Measurements from ENCODE around the gene HOXC9.

Gene HOXC9

DNA sequence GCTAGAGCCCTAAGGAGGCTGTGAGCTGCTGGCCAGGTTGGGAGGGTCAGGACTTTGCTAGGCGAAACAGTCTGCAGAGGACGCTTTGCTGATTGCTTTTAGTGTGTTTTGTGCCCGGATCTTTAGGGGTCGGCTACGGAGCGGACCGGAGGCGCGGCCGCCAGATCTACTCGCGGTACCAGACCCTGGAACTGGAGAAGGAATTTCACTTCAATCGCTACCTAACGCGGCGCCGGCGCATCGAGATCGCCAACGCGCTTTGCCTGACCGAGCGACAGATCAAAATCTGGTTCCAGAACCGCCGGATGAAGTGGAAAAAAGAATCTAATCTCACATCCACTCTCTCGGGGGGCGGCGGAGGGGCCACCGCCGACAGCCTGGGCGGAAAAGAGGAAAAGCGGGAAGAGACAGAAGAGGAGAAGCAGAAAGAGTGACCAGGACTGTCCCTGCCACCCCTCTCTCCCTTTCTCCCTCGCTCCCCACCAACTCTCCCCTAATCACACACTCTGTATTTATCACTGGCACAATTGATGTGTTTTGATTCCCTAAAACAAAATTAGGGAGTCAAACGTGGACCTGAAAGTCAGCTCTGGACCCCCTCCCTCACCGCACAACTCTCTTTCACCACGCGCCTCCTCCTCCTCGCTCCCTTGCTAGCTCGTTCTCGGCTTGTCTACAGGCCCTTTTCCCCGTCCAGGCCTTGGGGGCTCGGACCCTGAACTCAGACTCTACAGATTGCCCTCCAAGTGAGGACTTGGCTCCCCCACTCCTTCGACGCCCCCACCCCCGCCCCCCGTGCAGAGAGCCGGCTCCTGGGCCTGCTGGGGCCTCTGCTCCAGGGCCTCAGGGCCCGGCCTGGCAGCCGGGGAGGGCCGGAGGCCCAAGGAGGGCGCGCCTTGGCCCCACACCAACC, 29.8 kb downstream of the HOXC9 start:
- DNase-seq: no peak

DNA sequence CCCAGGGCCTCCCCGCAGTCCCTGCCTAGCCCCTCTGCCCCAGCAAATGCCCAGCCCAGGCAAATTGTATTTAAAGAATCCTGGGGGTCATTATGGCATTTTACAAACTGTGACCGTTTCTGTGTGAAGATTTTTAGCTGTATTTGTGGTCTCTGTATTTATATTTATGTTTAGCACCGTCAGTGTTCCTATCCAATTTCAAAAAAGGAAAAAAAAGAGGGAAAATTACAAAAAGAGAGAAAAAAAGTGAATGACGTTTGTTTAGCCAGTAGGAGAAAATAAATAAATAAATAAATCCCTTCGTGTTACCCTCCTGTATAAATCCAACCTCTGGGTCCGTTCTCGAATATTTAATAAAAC, 30.5 kb downstream of the HOXC9 start:
- DNase-seq: no peak

DNA sequence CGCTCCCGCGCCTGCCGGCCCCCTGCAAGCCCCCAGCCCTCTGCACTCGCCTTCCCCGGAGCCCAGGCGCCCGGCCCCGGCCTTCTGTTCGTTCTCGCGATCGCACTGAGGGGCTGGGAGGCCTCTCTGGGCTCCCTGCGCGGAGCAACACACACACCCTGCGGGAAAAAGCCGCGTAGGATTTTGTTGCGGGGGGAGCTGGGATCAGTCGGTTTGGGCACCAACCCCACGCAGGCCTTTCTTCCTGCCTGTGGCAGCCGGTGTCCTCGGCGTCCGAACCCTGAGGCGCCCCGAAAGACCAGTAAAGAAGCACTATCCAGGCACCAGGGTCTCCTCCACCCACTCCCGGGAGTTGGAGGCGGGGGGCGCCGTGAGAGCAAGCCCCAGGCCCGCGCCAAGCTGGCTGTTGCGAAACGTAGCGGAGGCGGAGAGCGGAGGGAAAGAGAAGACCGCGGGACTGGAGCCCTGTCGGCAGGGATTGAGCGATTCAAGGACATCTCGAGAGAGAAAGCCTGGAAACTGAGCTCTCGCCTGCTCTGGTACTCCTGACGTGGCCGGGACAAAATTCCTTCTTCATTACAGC, 31.0 kb downstream of the HOXC9 start:
- DNase-seq: no peak

DNA sequence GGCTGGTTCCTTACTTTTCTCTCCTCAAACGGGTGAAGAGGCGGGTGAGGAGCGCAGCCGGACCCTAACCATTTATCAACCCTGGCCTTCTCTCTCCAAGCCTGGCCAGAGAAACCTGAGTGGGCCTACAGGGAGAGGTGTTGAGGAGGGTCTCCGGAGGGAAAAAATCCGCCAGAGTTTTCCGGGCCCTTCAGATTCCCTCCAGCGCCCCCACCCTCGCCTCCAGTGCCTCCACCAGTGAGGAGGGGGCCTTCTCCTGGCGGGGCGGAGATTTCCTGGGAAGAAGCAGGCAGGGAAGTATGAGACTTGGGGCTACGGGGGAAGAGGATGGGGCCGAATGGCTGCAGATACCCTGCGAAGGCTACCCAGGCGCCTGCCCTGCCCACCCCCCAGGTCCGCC, 31.5 kb downstream of the HOXC9 start:
- DNase-seq: no peak

DNA sequence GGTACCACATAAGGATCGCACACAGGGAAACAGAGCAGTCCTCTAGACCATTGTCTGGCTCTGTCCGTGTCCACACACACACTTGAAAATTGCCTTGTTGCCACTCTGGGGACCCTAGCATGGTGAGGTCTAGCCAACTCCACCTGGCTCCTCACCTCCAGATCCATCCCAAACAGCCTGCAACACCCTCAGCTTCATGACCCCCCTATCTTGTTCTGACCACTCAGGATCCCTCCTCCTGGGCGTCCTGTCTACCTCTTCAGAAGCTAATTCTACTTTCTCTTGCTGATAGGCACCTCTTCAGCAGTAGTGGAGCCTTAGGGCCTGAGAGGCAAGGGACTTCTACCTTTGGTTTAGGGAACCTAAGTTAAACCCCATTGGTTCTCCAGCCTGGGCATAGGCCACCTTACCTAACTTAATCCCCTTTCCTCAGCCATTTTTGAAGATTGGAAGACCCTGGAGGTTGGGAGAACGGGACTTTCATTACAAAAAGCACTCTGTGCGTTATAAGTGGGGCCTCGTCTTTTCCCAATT, 32.2 kb downstream of the HOXC9 start:
- DNase-seq: no peak

DNA sequence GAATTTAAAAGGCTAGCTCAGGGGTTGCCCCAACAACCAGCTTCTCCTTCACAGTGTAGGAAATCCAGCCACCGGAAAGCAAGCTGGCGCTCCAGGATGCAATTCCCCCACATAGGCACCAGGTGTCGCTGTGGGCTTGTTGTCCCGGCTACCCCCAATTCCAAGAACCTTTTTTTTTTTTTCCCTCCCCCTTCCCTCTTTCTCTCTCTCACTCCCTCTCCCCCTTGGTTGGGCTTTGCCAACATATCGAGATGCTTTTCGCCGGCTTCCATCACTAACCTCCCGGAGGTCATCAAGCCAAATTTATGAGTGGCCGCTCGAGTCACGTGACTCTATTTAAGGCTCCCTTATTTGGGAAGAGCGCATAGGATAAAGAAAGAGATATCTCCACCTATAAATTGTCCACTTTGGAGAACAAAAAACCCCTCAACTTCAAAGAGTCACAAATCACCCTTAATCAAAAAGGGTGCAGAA, 32.7 kb downstream of the HOXC9 start, which contains the start of gene HOXC5:
TSS of gene HOXC5 (plus strand) at position 424 of the 474 bp plus-strand sequence. CDS start 73 bp downstream, outside the sequence.
- peak; percentile 90 to 94 for DNase-seq

DNA sequence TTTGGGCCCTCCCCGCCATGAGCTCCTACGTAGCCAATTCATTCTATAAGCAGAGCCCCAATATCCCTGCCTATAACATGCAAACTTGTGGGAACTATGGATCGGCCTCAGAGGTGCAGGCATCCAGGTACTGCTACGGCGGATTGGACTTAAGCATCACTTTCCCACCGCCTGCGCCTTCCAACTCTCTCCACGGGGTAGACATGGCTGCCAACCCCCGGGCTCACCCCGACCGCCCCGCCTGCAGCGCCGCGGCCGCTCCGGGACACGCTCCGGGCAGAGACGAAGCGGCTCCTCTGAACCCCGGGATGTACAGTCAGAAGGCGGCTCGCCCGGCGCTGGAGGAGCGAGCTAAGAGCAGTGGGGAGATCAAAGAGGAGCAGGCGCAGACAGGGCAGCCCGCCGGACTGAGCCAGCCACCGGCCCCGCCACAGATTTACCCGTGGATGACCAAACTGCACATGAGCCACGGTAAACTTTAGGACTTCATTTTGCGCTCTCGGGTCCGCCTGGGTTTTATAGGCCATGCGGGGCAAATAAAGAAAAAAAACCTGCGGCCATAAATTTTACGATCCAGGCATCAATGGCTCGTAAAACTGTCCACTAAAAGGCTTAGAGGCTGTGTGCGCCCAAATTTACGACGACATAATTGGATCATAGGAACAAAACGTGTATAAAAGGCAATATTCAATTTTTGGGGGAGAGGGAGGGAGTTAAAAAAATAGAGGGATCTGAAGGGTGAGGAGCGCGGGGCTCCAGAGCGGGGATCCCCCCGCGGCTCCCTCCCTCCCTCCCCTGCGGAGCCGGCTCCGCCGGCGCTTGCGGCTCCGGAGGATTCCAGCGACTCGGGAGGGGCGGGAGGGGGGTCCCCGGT, 33.4 kb downstream of the HOXC9 start:
- DNase-seq: peak in 1 of 2 experiments; percentile 79

DNA sequence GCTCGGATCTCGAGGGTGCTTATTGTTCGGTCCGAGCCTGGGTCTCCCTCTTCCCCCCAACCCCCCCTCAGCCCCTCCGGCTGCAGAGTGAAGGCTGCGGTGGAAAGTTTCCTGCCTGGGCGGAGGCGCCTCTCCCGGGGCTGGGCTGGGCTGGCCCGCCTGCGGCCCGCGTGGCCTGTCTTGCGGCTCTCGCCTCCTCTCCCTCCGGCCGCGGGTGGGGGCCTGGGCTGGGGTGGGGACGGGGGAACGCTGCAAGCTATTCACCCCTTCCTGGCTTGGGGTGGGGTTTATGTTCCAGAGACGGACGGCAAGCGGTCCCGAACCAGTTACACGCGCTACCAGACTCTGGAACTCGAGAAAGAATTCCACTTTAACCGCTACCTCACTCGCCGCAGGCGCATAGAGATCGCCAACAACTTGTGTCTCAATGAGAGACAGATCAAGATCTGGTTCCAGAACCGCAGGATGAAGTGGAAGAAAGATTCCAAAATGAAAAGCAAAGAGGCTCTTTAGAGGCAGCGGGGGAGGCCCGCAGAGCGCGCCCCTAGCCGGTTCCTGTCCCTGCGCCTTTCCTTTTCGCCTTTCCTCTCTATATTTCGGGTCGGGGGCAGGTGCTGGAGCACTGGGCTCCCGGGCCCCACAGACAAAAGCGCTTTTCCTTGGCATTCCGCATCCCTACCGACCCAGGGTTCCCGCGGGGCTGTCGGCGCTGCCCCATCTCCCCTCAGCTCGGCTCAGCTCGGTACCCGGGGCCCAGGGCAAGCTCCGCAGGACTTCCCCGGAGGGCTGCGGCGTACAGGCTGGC, 34.2 kb downstream of the HOXC9 start:
- DNase-seq: no peak

DNA sequence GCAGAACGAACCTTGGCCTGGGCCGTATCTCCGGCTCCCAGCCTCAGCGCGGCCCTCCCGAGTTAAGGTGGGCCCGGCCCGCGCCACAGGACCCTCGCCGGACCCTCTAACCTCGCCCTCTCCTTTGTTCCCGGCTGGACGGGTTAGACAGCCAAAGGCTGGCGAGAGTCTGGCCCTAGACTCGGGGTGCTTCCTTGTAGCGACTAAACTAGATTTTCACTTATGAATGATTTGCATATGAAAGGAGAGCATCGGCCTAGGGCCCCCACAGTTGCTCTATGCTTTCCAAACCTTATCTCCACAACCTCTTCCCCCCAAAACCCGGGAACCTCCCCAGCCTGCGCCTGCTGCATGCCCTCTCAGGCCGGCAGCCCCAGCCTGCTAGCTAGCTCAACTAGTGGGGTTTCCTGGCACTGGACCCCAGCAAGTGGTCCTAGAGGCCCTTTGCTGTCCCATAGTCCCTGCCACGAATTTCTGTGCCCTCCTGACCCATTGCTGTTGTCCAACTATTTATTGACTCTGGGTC, 34.9 kb downstream of the HOXC9 start:
- DNase-seq: no peak

DNA sequence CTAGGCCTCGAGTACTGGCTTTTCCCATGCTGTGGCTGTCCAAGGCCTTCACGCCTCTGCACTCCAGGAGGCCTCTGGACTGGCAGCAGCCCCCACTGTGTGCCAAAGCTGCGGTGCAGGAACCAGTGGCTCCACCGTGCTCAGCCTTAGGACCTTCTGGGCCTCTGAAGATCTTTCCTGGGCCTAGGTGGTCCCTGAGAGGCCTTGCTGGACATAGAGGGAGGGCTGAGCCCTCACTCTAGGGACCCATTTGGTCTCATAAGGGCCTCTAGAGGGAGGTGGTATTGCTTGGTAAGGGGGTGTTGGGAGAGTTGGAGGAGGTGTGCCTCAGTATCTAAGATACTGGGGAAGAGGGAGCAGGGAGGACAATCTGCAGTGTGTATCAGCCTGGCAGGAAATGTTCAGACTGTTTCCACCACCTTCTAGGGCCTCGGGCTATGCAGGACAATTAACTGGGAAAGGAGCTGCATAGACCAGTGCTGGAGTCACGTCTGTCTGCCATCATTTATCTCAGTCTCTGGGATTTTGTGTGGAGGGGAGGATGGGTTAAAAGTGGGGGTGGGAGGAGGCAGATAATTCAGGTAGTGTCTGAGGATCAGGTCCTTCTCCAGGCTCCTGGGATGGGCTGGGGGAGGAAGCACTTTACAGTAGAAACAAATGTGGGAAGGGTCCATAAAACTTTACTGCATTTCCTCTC, 35.8 kb downstream of the HOXC9 start:
- DNase-seq: no peak

DNA sequence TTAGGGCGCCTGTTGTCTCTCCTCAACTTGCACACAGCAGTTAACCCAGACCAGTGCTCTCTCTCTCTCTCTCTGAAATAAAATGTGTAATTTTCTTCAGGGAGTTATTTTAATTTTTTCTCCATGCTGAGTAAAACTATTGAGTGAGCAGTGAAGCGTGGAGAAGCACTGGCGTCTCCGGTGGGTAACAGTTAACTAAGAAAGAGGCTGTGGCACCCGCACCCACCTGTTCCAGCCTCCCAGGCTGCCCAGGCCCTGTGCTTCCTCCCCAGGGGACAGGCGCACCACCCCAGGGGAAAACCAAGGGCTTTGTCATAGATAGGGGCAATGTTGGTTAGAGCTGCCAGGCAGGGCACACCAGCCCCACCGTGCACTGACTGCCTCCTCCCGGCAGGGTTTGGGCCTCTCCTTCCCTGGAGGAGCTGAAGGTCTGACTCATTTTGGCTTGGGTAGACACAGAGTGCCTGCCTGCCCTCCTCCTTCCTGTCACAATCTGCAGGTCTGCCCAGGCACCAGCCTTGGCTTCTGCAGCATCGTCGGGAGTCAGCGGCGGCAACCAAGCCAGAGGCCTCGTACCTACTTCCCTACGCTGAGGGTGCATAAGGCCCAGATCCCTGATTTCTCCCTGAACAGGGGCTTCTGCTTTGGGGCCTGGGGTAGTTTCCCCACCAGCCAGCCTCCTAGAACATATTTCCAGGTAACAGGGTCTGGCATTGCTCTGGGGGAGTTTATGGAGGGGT, 36.8 kb downstream of the HOXC9 start:
- peak in 1 of 2 experiments; percentile 71 for DNase-seq

DNA sequence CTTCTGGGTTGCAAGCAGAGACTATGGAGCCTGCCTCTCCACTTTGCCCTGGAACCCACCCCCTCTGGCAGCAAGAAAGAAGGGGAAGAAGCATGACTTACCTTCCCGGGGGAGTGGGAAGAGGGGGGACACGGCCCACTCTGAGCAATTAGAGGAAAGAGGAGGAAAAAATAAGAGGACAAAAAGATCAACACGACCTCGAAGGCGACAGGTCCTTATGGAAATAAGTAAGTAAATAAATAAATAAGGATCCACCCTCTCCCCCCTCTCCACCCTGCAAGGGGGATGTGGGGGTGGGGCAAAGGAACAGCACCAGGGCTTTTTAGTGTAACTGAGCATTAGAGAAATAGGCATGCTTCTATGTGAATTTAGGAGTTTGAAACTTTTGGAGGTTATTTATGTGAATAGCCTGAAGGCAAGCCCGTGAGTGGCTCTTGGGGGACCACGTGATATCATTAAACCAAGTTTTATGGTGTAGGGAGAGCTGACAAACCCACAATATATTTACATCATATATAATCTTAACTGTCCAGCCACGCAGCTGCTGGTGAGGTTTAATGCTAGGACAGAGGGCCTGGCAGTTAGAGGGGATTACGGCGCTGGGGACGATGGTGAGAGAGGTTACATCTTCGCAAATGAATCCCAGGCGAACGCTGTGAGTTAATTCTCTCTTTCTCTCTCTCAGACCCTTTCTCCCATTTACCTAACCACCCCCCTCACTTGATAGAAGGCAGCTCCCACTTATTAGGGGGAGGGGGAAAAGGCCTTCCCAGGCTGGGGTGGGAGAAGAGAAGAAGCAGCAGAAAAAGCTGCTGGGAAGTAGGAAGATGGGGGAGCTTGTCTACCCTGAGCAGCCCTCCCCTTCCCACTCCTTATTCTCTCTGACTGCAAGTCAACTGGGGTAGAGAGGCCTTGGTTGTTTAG, 37.7 kb downstream of the HOXC9 start:
- DNase-seq: no peak

DNA sequence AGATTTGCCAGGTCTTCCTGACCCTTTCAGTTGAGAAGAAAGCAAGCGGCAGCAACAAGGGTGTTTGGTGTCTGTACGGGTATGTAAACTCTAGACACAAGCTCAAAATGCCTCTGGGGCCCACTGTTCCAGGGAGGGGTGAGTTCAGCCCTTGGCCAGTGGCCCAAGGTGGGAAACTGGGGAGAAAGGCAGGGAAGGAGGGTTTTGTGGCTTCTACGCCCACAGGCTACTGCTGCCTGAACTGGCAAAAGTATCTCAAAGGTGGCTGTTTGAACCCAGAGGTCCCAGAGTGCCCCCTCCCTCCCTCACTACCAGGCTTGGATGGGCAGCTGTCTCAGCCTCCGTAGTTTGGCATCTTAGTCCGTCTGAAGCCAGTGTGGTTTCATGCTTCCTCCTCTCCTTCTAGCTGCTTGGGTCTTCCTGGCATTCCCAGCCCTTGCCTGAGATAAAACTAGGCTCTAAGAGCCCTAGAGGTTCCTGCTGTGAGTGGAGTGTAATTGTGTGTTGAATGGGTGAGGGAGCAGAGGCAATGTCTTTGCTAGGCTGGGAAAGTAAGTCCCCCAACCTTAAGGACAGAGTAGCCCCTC, 38.4 kb downstream of the HOXC9 start:
- DNase-seq: no peak

DNA sequence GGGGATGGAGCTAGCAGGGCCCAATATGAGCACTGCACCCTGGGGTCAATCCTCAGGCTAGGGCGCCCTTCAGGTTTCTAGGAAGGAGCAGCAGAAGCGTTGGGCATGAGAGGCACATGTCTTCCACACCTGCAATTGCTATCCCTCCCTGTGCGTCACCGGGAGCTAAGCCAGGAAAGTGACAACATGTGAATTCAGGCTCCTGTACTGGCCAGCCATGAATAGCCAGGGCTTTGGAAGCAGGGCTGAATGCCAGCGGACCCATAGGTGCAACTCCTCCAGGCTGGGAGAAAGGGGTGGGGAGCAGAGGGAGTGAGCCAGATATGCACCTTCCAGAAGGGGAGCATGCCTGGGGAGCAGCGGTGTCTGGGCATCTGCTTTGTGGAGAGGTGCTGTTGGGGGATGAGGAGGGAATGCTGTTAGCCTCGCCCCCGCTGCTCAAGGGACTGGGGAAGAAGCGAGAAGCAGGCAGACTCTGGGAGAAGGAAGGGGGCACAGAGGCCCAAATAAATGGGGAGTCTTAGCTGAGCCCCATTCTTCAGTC, 39.0 kb downstream of the HOXC9 start:
- DNase-seq: no peak

DNA sequence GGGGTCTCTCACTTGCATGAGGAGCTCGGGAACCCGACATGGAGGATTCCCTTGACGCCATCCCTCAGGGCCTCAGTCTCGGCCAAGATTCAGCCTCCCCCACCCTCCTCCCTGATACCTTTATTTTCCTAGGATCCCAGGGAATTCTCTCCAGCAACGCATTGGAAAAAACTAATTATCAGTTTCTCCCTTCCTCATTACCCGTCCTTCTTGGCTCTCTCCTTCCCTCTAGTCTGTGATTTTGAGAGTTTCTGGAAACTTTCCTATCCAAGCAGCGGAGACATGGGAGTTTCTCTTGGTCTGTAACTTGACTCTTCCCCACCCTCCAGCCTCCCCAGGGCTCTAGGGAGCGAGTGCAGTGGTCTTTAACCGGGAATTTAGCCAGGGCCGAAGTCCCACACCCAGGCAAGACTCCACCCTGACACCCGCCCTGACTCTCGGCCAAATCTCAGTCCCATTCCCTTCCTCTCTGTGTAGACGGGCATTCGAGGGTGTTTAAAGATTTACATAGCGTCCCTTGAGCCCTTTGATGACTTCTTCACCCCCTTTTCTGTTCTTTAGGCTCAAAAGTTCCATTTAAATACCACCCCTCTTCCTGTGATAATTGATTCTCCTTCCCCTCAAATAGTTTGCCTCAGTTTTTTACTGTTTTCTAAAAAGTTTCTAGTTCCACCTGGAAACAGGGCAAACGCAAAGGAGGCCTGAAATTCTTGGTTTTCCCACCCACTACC, 39.6 kb downstream of the HOXC9 start:
- no peak for DNase-seq

DNA sequence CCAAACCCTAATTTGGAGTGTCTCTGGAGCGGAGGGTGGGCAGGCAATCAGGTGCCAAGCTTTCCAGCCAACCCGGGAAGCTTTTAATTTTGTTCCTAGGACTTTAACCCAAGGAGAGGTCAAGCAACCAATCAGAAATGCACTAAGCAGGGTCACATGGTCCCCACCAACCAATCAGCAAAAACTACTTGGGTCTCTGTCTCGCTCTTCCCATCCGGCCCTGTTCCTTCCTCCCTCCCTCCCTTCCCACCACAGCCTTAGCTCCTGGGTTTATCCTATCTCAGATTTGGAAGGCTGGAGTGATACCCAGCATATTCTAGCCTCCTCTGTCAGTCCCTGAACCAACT, 40.2 kb downstream of the HOXC9 start:
- DNase-seq: peak in 1 of 2 experiments; percentile 11

DNA sequence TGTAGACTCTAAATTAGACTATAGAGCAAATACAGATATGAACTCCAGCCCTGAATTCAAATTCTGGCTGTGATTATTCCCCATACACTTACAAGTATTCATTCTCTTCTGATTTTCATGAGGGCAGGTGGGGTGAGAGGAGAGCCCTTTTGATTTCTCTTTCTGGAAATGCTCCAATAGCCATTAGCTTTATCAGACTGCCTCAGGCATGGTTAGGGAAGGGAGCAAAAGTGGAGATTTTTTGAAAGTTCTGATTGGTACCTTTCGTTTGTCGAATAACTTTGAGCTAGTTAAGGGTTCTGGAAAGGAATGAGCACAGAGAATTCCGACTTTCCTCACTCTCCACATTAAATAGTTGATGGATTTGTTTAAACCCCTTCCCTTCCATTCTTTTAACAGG, 40.7 kb downstream of the HOXC9 start:
- DNase-seq: no peak

DNA sequence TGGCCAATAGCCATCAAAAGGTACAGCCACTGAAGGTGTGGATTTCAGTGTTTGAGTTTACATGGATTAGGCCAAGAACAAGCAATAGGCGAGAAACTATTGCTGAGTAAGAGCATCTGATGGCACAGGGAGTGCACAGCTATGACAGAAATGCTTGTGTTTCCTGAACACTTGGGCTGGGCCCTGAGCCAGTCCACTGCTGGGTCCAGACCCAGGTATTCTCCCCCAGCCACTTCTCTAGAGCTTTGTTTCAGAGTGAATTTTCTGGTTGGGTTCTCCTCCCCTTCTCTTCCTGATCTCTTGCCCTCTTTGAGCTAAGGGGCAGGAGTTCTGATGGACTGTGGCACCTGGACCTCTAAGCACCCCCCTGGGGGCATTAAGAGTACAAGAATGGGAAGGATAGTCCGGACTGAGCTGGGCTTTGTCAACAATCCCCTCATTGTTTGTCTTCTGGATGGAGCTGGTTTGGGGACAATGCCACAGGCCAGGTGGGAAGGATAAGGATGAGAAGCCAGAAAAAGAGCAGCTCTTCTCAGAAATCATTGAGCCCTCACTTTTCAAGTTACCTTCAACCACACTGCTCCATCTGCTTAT, 41.2 kb downstream of the HOXC9 start:
- DNase-seq: no peak

All from NCI-H446 (cell line).